Glutamatergic neuron (in vitro differentiated cells): ENCODE data around the gene PLEKHB1. TPM values are rescaled to one million over a fixed set of nuclear protein-coding genes. Genes with fewer than 3 reads are reported as not detected.

Source experiments
- DNase-seq: peaks from one replicate; pipeline ENCODE4 v3.0.0; 2022
- H3K27ac Mint-ChIP-seq: one replicate; pipeline ENCODE4 v1.8.0; 2020; ENCODE audit warnings: mild to moderate bottlenecking, mixed read lengths, inconsistent platforms; ENCODE audit not compliant: unreplicated experiment
- H3K27me3 Mint-ChIP-seq: one replicate; pipeline ENCODE4 v1.8.0; 2020; ENCODE audit warnings: mild to moderate bottlenecking, moderate library complexity, mixed read lengths, inconsistent platforms; ENCODE audit not compliant: unreplicated experiment
- H3K36me3 Mint-ChIP-seq: one replicate; pipeline ENCODE4 v1.8.0; 2020; ENCODE audit warnings: mild to moderate bottlenecking, mixed read lengths, inconsistent platforms; ENCODE audit not compliant: unreplicated experiment
- H3K4me1 Mint-ChIP-seq: one replicate; pipeline ENCODE4 v1.8.0; 2020; ENCODE audit warnings: mild to moderate bottlenecking, low read depth, mixed read lengths, inconsistent platforms; ENCODE audit not compliant: unreplicated experiment
- H3K4me3 Mint-ChIP-seq: one replicate; pipeline ENCODE4 v1.8.0; 2020; ENCODE audit warnings: mild to moderate bottlenecking, mixed read lengths, inconsistent platforms; ENCODE audit not compliant: unreplicated experiment
- H3K9me3 Mint-ChIP-seq: one replicate; pipeline ENCODE4 v1.8.0; 2020; ENCODE audit warnings: mild to moderate bottlenecking, moderate library complexity, mixed read lengths, inconsistent platforms; ENCODE audit not compliant: unreplicated experiment
- CTCF ChIP-seq: fragments of 200-600 bp; sonication (generic); IDR thresholded peaks from one replicate; pipeline ENCODE4 v1.5.0; 2021; ENCODE audit not compliant: partially characterized antibody, unreplicated experiment
- total RNA-seq: library from RNA; stranded (reverse); fragmentation: NEBNext Ultra II Directional; extraction: Animal tissue kit (Norgen Biotek cat#: 25700); gene quantifications from one replicate; pipeline ENCODE4 v1.2.1, GENCODE V29; 2021; ENCODE audit not compliant: unreplicated experiment

Gene PLEKHB1
- total RNA-seq, 1 donor from 2014 or later, result 4.8 TPM

- Mint-ChIP-seq H3K27ac (no peak overlapping the region), H3K36me3 (no peaks in the 10 kb centered on the region), H3K9me3 (peaks cover 3% of the 10 kb centered on the region), H3K4me1 (peaks cover 5% of the 10 kb centered on the region), H3K27me3 (peaks cover 7% of the 10 kb centered on the region), H3K4me3 (no peak overlapping the region)
- no peak for DNase-seq
- TF ChIP-seq CTCF, result no peak
Measured at GRCh38 chr11:73651661-73652045, 5.3 kb downstream of the PLEKHB1 start.

DNA sequence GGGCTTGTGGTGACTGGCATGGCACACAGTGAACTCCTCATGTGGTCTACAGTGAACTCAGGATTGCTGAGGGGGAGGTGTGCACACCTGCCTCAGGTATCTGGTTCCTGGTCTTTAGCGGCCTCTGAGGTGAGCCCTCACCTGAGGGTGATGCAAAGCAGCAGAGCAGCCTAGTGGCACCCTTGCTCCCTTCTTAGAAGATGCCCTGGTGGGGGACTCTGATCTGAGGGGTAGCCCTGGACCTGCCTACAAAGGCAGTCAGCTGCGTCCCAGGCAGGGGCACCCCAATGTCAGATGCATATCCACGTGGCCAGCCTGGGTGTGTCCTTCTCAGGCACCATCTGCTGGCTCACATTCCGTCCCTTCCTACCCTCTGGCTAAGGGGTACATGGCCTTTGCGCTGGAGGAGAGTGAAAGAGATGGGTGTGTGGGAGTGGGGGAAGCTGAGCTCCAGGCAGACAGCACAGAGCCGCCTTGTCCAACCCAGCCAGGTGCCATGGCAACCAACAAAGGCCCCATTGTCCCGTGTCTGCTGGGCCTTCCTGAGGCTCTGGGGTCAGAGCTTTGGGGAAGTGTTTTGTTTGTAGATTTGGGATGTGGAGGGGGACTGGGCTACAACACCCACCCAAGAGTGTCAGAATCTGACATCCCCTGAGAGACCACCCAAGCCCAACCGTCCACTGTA lies 5.8 kb downstream of the PLEKHB1 start:
- Mint-ChIP-seq H3K4me3 (no peak overlapping the region), H3K27ac (no peak overlapping the region), H3K27me3 (peaks cover 7% of the 10 kb centered on the region), H3K4me1 (peaks cover 1% of the 10 kb centered on the region), H3K9me3 (peaks cover 3% of the 10 kb centered on the region), H3K36me3 (no peaks in the 10 kb centered on the region)
- no peak for DNase-seq
- TF ChIP-seq CTCF, result no peak

- peaks cover 5% of the 10 kb centered on the region for H3K27me3 Mint-ChIP-seq
- DNase-seq, result no peak
- peaks cover 3% of the 10 kb centered on the region for H3K9me3 Mint-ChIP-seq
- no peaks in the 10 kb centered on the region for H3K4me1 Mint-ChIP-seq
- no peak for TF ChIP-seq CTCF
- H3K4me3 Mint-ChIP-seq, result no peak overlapping the region
- no peaks in the 10 kb centered on the region for H3K36me3 Mint-ChIP-seq
- H3K27ac Mint-ChIP-seq, result no peak overlapping the region
Measured at GRCh38 chr11:73652856-73653559, 6.6 kb downstream of the PLEKHB1 start.

DNA sequence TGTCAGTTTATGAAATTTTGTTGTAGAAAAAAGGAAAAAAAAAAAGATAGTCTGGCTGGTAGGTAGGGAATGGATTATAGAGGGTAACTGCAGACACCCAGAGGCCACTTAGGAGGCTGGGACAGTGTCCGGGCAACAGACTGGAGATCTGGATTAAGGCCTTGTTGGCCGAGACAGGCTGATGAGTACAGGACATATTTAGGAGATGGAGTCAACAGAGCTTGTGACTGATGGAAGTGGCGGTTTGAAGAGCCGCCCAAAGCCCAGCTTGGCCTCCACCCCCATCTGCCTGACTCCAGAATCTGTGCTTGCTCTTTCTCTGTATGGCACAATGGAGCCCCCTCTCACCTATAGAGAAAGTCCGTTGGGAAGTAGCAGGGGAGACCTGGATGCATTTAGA lies 7.6 kb downstream of the PLEKHB1 start:
- no peak for DNase-seq
- no peak for TF ChIP-seq CTCF
- peaks cover 2% of the 10 kb centered on the region for H3K9me3 Mint-ChIP-seq
- no peak overlapping the region for H3K27ac Mint-ChIP-seq
- H3K27me3 Mint-ChIP-seq, result peaks cover 7% of the 10 kb centered on the region
- no peaks in the 10 kb centered on the region for H3K36me3 Mint-ChIP-seq
- no peaks in the 10 kb centered on the region for H3K4me1 Mint-ChIP-seq
- no peak overlapping the region for H3K4me3 Mint-ChIP-seq

- H3K36me3 Mint-ChIP-seq, result no peaks in the 10 kb centered on the region
- TF ChIP-seq CTCF, result no peak
- H3K4me3 Mint-ChIP-seq, result no peak overlapping the region
- peaks cover 2% of the 10 kb centered on the region for H3K9me3 Mint-ChIP-seq
- H3K27me3 Mint-ChIP-seq, result peaks cover 7% of the 10 kb centered on the region
- H3K4me1 Mint-ChIP-seq, result no peaks in the 10 kb centered on the region
- H3K27ac Mint-ChIP-seq, result no peak overlapping the region
- no peak for DNase-seq
Measured at GRCh38 chr11:73654482-73655021, 8.2 kb downstream of the PLEKHB1 start.
